Ureter (tissue), 1 donor: ENCODE data around the gene TMEM141. TPM values are rescaled to one million over a fixed set of nuclear protein-coding genes. Genes with fewer than 3 reads are reported as not detected.

Source experiments
- DNase-seq: peaks from one replicate; pipeline ENCODE4 v3.0.0-alpha.2; 2020; ENCODE audit warnings: low spot score
- total RNA-seq: library from RNA; stranded (reverse); gene quantifications from one replicate; pipeline ENCODE4 v1.2.4, GENCODE V29; 2023
- donor health status: DM: yes; HTN: yes; CAD: no.

TMEM141 gene
- total RNA-seq, 1 donor from 2014 or later = 80.8 TPM

- DNase-seq = no peak
Measured at GRCh38 chr9:136814725-136815421, 23.7 kb downstream of the TMEM141 start.

DNA sequence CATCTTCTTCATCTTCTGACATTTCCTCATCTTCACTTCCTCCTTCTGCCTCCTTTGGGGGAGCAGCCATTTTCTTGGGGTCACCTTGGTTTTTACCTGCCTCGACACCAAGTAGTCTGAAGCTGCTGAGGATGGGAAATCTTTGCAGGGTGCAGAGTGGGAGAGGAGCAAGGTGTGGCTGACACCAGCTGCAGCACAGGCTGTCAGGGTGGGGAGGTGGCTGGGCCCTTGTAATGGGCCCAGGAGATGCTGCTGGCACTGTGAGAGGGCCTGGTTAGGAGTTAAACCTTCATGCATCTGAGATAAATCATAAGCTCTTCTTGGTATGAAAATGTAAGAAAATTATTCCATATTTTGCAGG lies 24.3 kb downstream of the TMEM141 start:
- DNase-seq = no peak

DNA sequence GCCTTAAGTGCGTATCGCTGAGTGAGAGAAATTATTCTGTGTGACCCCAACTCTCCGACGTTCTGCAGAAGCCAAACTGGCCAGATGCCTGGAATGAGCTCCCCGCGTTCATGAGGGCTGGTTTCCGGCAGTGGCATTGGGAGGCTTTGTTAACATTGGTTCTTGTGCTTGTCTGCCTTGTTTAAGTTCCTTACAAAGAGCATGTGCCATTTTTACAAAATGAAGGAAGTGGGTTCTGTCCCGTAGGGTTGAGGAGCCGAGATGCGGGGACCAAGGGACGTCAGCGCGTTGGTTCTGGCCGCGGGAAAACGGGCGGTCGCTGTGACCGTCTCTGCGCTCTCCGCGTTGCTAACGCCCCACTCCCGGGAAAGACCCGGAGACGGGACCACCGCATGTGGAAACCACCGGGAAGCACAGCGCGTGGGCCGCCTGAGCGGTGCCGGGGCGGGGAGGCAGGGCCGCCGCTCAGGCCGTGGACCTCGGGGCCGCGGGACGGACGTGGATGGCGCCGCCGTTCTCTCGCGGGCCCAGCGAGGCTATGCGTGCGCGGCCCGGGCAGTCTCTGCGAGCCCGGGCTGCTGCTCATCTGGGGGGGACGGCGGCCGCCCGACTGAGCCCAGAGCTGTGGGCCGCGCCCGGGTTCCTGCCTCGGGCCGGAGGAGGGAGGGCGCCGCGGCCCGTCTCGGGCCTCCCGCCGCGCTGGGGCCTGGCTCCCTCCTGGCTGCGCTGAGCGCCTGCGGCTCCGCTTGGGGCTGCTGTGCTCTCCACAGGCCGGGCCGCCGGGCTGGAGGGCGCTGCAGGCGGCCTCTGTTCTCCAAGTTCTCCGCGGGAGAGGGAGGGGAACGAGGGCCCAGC lies 30.1 kb downstream of the TMEM141 start:
- DNase-seq = no peak

DNA sequence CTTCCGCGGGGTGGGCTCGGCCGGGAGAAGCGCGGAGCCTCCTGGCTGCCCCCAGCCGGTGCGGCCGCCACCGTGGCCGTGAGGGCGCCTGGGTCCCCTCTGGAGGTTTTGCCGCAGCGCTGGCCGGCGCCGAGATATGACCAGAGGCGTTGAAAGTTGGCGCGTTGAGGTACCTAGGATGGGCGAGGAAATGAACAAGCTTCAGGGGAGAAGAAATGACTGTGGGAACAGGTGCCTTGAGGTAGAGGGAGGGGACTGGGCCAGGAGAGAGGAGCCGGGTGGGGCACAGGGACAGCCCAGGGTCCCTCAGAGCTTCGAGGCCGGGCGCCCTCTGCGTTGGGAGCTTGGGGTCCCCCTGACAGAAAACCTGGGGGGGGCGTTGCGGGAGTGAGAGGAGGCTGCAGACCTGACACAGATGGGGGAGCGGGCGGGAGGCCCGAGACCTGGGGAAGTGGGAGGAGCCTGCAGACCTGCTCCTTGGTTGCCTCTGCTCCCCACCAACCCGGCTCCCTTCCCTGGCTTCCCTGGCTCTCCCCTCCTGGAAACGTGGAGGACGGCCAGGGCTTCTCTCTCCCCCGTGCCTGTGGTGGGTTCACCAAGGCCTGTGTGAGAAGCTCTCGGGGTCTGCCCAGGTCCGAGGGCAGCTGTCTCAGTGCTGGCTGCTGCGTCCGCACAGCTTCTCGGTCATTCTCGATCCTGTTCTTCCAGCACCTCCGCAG lies 30.8 kb downstream of the TMEM141 start:
- DNase-seq = no peak

GRCh38 chr9:136823136-136824046 lies 32.2 kb downstream of the TMEM141 start:
- no peak for DNase-seq

DNA sequence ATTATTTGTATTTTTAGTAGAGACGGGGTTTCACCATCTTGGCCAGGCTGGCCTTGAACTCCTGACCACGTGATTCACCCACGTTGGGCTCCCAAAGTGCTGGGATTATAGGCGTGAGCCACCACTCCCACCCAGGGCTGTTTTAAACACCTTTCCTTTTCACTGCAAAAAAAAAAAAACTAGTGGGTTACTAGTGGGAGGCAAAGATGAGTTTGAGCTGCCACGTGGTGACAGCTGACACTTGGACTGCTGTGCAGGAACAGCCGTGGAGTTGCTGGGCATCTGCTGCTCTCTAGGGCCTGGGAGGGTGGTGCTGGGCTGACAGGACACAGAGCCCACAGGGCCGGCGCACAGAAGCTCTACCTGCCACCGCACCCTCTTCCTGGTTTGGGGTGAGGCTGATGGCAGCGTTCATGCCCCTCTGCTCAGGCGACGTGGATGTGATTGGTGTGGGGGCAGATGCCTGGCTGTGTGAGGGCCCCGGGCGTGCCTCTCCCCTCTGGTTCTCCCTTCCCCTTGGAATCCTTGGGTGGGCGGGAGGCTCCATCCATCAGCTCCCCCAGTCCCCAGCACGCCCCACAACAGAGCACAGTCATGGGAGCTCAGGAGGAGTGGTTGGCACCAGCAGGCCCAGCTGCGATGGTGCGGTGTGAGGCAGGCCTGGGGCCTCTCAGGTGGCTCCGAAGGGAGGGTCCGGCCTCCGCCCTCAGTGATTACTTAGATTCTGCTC lies 33.5 kb downstream of the TMEM141 start:
- no peak for DNase-seq

DNA sequence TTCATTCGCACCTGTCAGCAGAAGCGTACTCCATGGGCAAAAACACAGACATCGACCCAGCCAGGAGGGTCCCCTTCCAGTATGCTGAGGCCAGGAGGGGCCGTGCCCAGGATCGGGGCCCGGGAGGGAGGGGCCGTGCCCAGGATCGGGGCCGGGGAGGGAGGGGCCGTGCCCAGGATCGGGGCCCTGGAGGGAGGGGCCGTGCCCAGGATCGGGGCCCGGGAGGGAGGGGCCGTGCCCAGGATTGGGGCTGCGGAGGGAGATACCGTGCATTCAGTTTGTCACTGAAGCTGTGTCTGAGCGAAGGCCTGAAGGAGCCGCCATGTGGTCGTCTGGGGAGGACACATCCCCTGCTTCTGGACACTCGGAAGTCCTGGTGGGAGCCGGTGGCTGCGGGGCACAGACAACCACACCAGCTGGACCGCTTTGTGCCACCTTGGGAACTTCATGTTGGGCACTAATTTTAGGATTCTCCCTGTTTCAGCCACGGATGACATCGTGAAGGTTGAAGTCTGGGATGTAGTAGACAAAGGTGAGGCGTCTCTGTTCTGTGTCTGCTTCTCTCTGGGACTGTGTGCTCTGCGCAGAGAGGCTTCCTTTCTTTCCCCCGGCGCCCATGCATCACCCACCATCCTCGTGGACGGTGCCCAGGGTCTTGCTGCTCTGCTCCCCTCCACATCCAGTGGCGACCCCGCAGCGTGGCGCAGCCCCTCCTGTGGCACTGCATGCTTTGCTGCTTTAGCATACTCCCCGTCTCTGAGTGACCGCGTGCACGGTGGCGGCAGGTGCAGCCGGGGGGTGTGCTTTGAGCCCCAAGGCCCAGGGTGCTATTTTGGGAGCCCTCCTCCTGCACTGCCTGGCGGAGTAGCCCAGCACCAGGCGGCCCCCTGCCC lies 34.4 kb downstream of the TMEM141 start:
- DNase-seq = no peak

- DNase-seq = no peak
Measured at GRCh38 chr9:136826188-136826541, 35.0 kb downstream of the TMEM141 start.

DNA sequence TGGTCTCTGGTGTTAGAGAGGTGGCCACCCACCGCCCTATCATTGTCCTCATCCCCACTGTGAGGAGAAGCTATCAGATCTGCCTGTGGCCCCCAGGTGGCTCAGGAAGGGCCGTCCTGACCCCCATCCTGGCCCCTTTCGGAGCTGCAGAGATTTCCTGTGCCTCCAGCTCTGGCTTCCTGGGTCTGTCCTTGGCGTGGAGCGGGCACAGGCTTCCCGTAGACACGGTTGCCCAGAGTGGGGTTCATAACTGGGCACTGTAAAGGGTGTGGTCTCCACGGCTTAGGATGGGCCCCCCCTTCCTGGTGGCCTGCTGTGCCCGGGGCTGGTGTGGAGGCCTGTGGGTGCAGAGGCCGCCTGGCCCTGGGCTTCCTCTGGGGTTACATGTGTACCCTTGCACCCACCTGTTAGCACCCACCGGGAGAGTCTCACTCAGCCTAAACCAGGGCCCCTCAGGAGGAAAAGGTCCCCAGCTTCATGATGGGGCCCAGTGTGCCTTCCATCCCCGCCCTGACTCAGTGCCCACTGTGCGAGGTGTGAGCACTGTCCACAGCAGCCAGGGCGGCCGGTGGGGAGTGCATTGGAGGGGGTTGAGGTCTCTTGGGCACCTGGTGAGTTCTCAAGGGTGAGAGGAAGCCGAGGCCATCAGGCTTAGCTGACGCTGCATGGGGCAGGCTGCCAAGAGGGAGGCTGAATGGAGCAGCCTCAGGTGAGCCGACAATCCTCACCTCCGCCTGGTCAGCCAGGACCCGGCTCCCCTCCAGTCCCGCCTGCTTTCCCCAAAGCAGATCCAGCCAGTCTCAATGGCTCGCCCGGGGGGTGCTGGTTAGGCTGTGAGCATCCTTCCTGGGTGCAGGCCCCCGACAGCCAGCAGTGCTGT lies 35.8 kb downstream of the TMEM141 start:
- DNase-seq = no peak

DNA sequence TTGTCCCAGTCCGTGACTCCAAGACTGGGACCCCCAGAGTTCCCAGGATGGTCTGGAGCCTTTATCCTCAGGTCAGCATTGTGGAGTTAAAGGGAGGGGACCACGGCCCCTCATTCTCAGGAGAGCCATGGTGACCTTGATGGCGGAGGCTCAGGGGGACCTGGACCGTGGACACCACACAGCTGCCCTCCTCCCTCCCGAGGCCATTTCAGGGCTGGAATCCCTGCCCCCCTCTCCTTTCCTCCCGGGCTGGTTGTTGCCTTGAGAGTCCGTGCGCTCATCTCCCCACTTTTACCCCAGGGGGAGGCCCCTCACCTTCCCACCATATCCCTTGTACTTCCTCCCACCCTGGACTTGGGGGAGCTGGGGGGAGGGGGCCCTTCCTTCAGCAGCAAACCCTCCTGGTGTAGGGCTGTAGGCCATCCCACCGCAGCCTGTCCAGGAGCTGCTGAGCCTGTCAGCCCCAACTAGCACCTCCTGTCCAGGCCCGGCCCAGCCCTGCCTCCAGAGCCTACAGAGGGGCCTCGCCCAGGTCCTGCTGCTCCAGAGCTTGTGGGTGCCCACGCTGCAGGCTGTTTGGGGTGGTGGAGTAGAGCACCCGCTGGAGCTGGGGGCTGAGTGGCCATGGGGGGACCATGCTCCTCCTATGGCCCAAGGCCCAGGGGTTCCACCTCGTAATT lies 36.8 kb downstream of the TMEM141 start:
- DNase-seq = no peak

- no peak for DNase-seq
Measured at GRCh38 chr9:136828474-136829140, 37.5 kb downstream of the TMEM141 start.

DNA sequence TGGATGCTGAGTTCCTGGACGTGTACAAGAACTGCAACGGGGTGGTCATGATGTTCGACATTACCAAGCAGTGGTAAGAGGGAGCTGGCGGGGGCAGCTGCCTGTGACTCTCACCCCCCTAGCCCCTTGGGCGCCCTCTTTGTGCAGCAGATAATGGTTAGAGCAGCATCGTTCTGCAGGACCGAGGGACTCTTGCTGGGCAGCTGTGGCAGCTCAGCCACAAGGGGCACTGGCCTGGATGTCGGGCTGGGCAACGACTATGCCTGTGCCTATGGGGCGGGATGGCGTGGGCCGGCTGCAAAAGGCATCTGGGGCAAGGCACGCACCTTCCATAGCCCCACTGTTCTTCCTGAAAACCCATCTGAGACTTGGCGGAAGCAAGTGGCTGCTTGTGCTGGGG lies 38.3 kb downstream of the TMEM141 start:
- DNase-seq = no peak

DNA sequence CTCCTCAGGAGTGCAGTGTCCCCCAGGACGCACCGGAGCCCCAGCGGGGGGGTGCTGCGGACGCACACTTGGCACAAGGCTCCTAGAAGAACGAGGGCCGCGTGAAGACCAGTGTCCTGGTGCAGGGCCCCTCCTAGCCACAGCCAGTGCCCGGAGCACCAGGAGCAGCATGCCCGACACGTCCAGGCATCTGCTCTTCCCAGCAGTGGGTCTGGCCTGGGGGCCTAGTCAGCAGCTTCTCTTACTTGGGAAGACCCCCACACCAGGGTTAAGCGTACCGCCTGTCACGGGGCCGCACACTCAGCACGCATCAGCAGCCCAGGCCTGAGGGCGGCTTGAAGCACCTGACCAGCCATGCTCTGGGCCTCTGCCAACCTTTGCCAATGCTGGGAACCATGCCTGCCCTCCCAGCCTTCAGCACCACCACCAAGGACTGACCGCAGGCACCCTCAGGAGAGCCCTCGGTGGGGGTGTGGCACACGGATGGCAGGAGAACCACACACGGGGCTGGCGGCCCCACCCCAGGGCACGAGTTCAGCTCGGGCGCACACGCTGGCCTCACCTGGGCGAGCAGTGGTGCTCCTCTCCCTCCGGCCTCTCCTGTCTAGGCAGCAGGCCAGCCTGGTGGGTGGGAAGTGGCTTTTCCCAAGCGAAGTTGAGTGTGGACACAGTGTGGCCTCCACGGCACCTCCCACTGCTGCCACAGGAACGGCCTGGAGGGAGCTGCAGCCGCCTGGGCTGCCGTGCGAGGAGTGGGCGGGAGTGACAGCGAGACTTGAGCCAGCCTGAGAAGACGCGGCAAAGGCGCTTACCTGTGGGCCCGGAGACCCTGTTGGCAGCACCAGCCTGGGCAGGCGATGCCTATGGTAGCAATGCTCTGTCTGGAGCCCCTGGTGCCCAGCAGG lies 39.1 kb downstream of the TMEM141 start:
- DNase-seq = no peak

- DNase-seq = no peak
Measured at GRCh38 chr9:136831002-136831719, 40.0 kb downstream of the TMEM141 start.

GRCh38 chr9:136831720-136832104 lies 40.6 kb downstream of the TMEM141 start:
- no peak for DNase-seq

DNA sequence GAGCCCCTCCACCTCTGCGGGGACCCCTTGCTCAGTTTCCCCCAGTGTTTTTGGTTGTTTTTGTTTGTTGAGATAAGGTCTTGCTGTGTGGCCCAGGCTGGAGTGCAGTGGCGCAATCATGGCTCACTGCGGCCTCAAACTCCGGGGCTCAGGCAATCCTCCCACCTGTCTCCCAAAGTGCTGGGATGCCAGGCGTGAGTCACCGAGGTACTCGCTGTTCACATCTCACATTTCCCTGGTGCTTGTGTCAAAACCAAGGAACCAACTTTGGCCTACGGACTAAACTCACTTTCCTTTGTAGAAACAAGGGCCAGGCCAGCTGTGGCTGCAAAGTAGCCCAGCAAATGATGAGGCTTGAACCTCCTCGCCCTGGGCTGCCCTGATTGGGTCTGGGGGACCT lies 41.4 kb downstream of the TMEM141 start:
- no peak for DNase-seq
